Measurements from ENCODE around the gene SNX4. TPM values are rescaled to one million over a fixed set of nuclear protein-coding genes. Genes with fewer than 3 reads are reported as not detected.

The SNX4 gene
- total and polyA plus RNA-seq, 2 of the 8 experiments (the other 6 are each of a cell fraction or from before 2014, with no cell fraction given), result 7.2 to 23.1 TPM

DNA sequence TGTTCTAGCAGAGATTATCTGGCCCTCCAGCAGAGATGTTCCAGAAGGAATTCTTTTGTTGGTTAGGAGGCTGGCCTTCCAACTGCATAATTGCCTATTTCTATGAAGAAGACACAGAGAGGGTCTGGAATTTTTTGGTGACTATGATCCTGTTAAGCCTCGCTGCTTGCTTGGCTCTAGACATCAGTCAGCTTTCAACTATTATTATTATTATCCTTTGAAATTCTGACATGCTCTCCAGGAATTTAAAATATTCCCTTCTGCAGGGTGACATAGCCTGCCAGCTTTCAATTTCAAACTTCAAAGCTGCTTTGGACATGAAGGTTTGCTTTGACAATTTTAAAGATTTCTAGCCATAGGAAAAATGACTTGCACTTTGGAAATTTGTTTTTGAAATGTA is 118.6 kb downstream of the SNX4 start:
- no peak overlapping the region for H2BK20ac ChIP-seq (ENCODE audit: low read length)
- H4K8ac ChIP-seq (ENCODE audit: extremely low read depth, insufficient read depth, low read length), result no peak overlapping the region
- no peak overlapping the region for H3K4me2 ChIP-seq (ENCODE audit: insufficient read depth in 1 of 2, low read depth in 2 of 2, low read length in 2 of 2)
- no peak overlapping the region for H2AFZ ChIP-seq (ENCODE audit: low read length)
- H3K4me1 ChIP-seq (replicated peaks in 1 of 4; ENCODE audit: control insufficient read depth in 3 of 4, insufficient read depth in 4 of 4, low read length in 3 of 4), result no peaks in the 10 kb centered on the region
- H3K4ac ChIP-seq (replicated peaks; ENCODE audit: insufficient read length, low read depth, low read length), result no peak overlapping the region
- no peaks in the 10 kb centered on the region for H3K79me1 ChIP-seq (ENCODE audit: low read depth, low read length)
- 90% methylated on average over 1 of the region's 1 CpG; no CpG with 5 or more reads in 1 of the 2 experiments for WGBS, 2 experiments (ENCODE audit: extremely low coverage in 1 of 2, insufficient coverage in 1 of 2, insufficient read length in 1 of 2, insufficient replicate concordance in 2 of 2, low coverage in 1 of 2, low lambda C conversion rate in 2 of 2, missing lambda C conversion rate in 1 of 2)
- H4K5ac ChIP-seq (ENCODE audit: insufficient read length, low read depth, low read length), result no peak overlapping the region
- H2BK120ac ChIP-seq (replicated peaks; ENCODE audit: low read depth, low read length), result no peak overlapping the region
- peaks cover 3% of the 10 kb centered on the region; the same call in 1 of the 2 replicates for H3K23me2 ChIP-seq (ENCODE audit: low read depth, low read length)
- no peak overlapping the region for H2BK15ac ChIP-seq (ENCODE audit: low read length)
- H2AK5ac ChIP-seq (ENCODE audit: low read depth, low read length), result no peak overlapping the region
- no peaks in the 10 kb centered on the region for H4K20me1 ChIP-seq (replicated peaks in 1 of 2; ENCODE audit: control insufficient read depth in 1 of 2, insufficient read depth in 2 of 2, low read length in 2 of 2)
- H4K91ac ChIP-seq (replicated peaks; ENCODE audit: insufficient read length, low read length), result no peak overlapping the region
- H3K79me2 ChIP-seq (ENCODE audit: control insufficient read depth in 1 of 2, insufficient read depth in 2 of 2, low read length in 2 of 2), result no peaks in the 10 kb centered on the region
- FAIRE-seq (no peak), DNase-seq (ENCODE audit: low read depth in 1 of 2, low spot score in 2 of 2) (no peak)
- H3K27ac ChIP-seq (ENCODE audit: low read depth, low read length), result no peak overlapping the region
- H3K4me3 ChIP-seq (ENCODE audit: extremely low read depth in 1 of 4, insufficient read depth in 2 of 4, low read depth in 3 of 4, low read length in 4 of 4), result no peak overlapping the region
- ChIA-PET CTCF (ENCODE audit: partially characterized antibody) (interaction anchor here (2.2 kb wide), 1 partner anchor 25 kb away, joined by 8 read pairs; no protein-coding TSS in a partner anchor), POLR2A (ENCODE audit: partially characterized antibody) (interaction anchor here (1.1 kb wide), 1 partner anchor 20 kb away, joined by 3 read pairs; no protein-coding TSS in a partner anchor)
- no peak overlapping the region for H2BK12ac ChIP-seq (ENCODE audit: low read depth, low read length)
- H3K14ac ChIP-seq (ENCODE audit: insufficient read length), result no peak overlapping the region
- H3K9me3 ChIP-seq (ENCODE audit: insufficient read depth in 2 of 2, low read depth in 1 of 2, low read length in 1 of 2), result no peaks in the 10 kb centered on the region
- no peak overlapping the region for H3K9ac ChIP-seq (replicated peaks in 1 of 4; ENCODE audit: extremely low read depth in 1 of 4, low read depth in 3 of 4, low read length in 3 of 4)
- no peaks in the 10 kb centered on the region for H3K27me3 ChIP-seq (replicated peaks in 1 of 4; ENCODE audit: control insufficient read depth in 3 of 4, extremely low read depth in 1 of 4, insufficient read depth in 3 of 4, low read length in 3 of 4)
- no peak overlapping the region for H3K56ac ChIP-seq (replicated peaks; ENCODE audit: insufficient read length, low read depth, low read length)
- no peak overlapping the region for H3K23ac ChIP-seq (ENCODE audit: insufficient read length)
- H2BK5ac ChIP-seq (ENCODE audit: low read depth, low read length), result no peak overlapping the region
- H3K36me3 ChIP-seq (ENCODE audit: control insufficient read depth in 2 of 4, insufficient read depth in 4 of 4, low read length in 3 of 4), result no peaks in the 10 kb centered on the region
- no peak overlapping the region for H3K18ac ChIP-seq (ENCODE audit: extremely low read depth, low read length)
- TF ChIP-seq SIN3A (conservative IDR thresholded peaks at IDR 0.05 in 1 of 2, IDR thresholded peaks at IDR 0.05 in 1 of 2; ENCODE audit: low read depth in 1 of 2, low read length in 2 of 2), result no peak
- no peak for TF ChIP-seq CEBPB (IDR thresholded peaks at IDR 0.05; ENCODE audit: low read depth, low read length)
- TF ChIP-seq, protein P1, sequence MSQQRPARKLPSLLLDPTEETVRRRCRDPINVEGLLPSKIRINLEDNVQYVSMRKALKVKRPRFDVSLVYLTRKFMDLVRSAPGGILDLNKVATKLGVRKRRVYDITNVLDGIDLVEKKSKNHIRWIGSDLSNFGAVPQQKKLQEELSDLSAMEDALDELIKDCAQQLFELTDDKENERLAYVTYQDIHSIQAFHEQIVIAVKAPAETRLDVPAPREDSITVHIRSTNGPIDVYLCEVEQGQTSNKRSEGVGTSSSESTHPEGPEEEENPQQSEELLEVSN (IDR thresholded peaks at IDR 0.05), result no peak
